BLaER1 (cell line): ENCODE data around the gene VMP1.

Experiments
- H3K27ac ChIP-seq: shearing (Covaris generic); formaldehyde crosslinking; 2 replicates; pipeline ENCODE4 v1.8.1; 2022
- H3K27me3 ChIP-seq: shearing (Covaris generic); formaldehyde crosslinking; 2 replicates; pipeline ENCODE4 v1.8.1; 2022
- H3K36me3 ChIP-seq: shearing (Covaris generic); formaldehyde crosslinking; 2 replicates; pipeline ENCODE4 v1.8.1; 2022
- H3K4me1 ChIP-seq: shearing (Covaris generic); formaldehyde crosslinking; 2 replicates; pipeline ENCODE4 v1.8.1; 2022
- H3K4me2 ChIP-seq: shearing (Covaris generic); formaldehyde crosslinking; 2 replicates; pipeline ENCODE4 v1.8.1; 2022
- H3K4me3 ChIP-seq: shearing (Covaris generic); formaldehyde crosslinking; 2 replicates; pipeline ENCODE4 v1.8.1; 2022
- H3K9ac ChIP-seq: shearing (Covaris generic); formaldehyde crosslinking; 2 replicates; pipeline ENCODE4 v1.8.1; 2022
- H3K9me3 ChIP-seq: shearing (Covaris generic); formaldehyde crosslinking; 2 replicates; pipeline ENCODE4 v1.8.1; 2022
- H4K20me1 ChIP-seq: shearing (Covaris generic); formaldehyde crosslinking; 2 replicates; pipeline ENCODE4 v1.8.1; 2022
- Cebpa-rat ChIP-seq: shearing (Covaris generic); IDR thresholded peaks from 2 replicates; pipeline ENCODE4 v1.8.1; 2022

Gene VMP1

DNA sequence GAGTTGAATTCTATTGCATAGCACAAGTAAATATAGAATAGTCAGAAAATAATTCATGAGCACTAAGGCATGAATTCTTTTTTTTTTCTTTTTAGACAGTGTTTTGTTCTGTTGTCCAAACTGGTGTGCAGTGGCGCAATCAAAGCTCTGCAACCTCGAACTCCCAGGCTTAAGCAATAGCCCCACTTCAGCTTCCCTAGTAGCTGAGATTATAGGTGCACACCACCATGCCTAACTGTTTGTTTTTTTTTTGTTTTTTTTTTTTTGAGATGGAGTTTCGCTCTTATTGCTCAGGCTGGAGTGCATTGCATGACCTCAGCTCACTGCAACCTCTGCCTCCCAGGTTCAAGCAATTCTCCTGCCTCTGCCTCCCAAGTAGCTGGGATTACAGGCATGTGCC, 168.7 kb downstream of the VMP1 start:
- H3K4me1 ChIP-seq = no peaks in the 10 kb centered on the region

GRCh38 chr17:59877965-59878364, 170.5 kb downstream of the VMP1 start:
- Histone ChIP-seq H3K9ac (no peak overlapping the region), H3K4me3 (no peak overlapping the region), H3K27ac (no peak overlapping the region), H4K20me1 (no peaks in the 10 kb centered on the region), H3K4me2 (no peak overlapping the region), H3K36me3 (peaks cover 94% of the 10 kb centered on the region), H3K4me1 (no peaks in the 10 kb centered on the region), H3K27me3 (no peaks in the 10 kb centered on the region), H3K9me3 (no peaks in the 10 kb centered on the region)
- TF ChIP-seq Cebpa-rat = no peak

More for the DNA sequence above, 168.7 kb downstream of the VMP1 start:
- no peaks in the 10 kb centered on the region for H4K20me1 ChIP-seq
- no peak overlapping the region for H3K4me3 ChIP-seq
- TF ChIP-seq Cebpa-rat = no peak
- no peak overlapping the region for H3K4me2 ChIP-seq
- H3K9ac ChIP-seq = no peak overlapping the region
- no peaks in the 10 kb centered on the region for H3K9me3 ChIP-seq
- peaks cover 96% of the 10 kb centered on the region for H3K36me3 ChIP-seq
- H3K27ac ChIP-seq = no peak overlapping the region
- H3K27me3 ChIP-seq = no peaks in the 10 kb centered on the region

- H3K36me3 ChIP-seq = peaks cover 94% of the 10 kb centered on the region
- no peak for TF ChIP-seq Cebpa-rat
These were observed 171.2 kb downstream of the VMP1 start for GRCh38 chr17:59878624-59879023.

GRCh38 chr17:59884861-59885260, 177.4 kb downstream of the VMP1 start:
- no peak overlapping the region for H3K4me2 ChIP-seq
- H3K9ac ChIP-seq = no peak overlapping the region
- H3K9me3 ChIP-seq = no peaks in the 10 kb centered on the region
- no peaks in the 10 kb centered on the region for H3K4me1 ChIP-seq
- H3K36me3 ChIP-seq = peaks cover 96% of the 10 kb centered on the region
- no peak overlapping the region for H3K27ac ChIP-seq
- peaks cover 16% of the 10 kb centered on the region; the same call in 1 of the 2 replicates for H4K20me1 ChIP-seq
- no peaks in the 10 kb centered on the region for H3K27me3 ChIP-seq
- TF ChIP-seq Cebpa-rat = no peak
- H3K4me3 ChIP-seq = no peak overlapping the region

More at GRCh38 chr17:59878624-59879023, 171.2 kb downstream of the VMP1 start:
- H3K4me1 ChIP-seq = no peaks in the 10 kb centered on the region
- no peaks in the 10 kb centered on the region for H4K20me1 ChIP-seq
- no peaks in the 10 kb centered on the region for H3K9me3 ChIP-seq
- no peak overlapping the region for H3K27ac ChIP-seq
- no peak overlapping the region for H3K4me3 ChIP-seq
- H3K9ac ChIP-seq = no peak overlapping the region
- H3K27me3 ChIP-seq = no peaks in the 10 kb centered on the region
- no peak overlapping the region for H3K4me2 ChIP-seq

GRCh38 chr17:59888145-59888750, 180.8 kb downstream of the VMP1 start:
- Histone ChIP-seq H3K4me2 (no peak overlapping the region), H3K4me1 (peaks cover 14% of the 10 kb centered on the region), H3K27me3 (no peaks in the 10 kb centered on the region), H3K36me3 (peaks cover 73% of the 10 kb centered on the region), H3K9me3 (no peaks in the 10 kb centered on the region), H3K4me3 (no peak overlapping the region), H4K20me1 (peaks cover 16% of the 10 kb centered on the region; the same call in 1 of the 2 replicates), H3K9ac (no peak overlapping the region), H3K27ac (no peak overlapping the region)
- TF ChIP-seq Cebpa-rat = no peak

- H3K4me1 ChIP-seq = peaks cover 30% of the 10 kb centered on the region
- H3K36me3 ChIP-seq = peaks cover 49% of the 10 kb centered on the region
- H3K27me3 ChIP-seq = no peaks in the 10 kb centered on the region
- no peaks in the 10 kb centered on the region for H3K9me3 ChIP-seq
- no peak overlapping the region for H3K9ac ChIP-seq
- H3K4me2 ChIP-seq = no peak overlapping the region
- peaks cover 40% of the 10 kb centered on the region for H4K20me1 ChIP-seq
- no peak for TF ChIP-seq Cebpa-rat
- no peak overlapping the region for H3K27ac ChIP-seq
- no peak overlapping the region for H3K4me3 ChIP-seq
These were observed 183.3 kb downstream of the VMP1 start for GRCh38 chr17:59890720-59891119.
